ENCODE results near the gene CTNND2. TPM values are rescaled to one million over a fixed set of nuclear protein-coding genes. Genes with fewer than 3 reads are reported as not detected.

Gene CTNND2
- polyA plus RNA-seq, 1 donor from 2014 or later: 67.0 TPM

DNA sequence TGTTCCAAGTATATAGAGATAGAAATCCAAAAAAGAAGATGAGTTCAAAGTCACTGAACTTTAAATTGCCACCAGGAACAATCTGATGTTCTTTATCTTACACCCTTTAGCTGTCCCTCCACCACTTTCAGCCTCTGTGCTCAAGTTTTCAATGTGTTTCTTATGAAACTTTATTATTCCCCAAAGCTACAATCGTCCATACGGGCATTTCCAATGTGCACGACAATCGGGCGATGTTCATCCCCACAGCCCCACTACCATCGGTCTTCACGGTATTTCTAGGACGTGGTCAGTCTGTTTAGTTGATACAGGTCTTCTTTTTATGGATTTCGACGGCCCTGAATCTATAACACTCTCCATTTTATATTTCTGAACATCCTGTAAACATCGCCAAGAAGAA, 904.5 kb downstream of the CTNND2 start:
- Histone ChIP-seq H3K36me3 (ENCODE audit: insufficient read depth, low read length) (no peaks in the 10 kb centered on the region), H3K9me3 (ENCODE audit: low read length) (no peaks in the 10 kb centered on the region), H3K4me2 (ENCODE audit: low read length) (no peak overlapping the region), H3K27me3 (ENCODE audit: insufficient read depth, low read depth, low read length) (no peaks in the 10 kb centered on the region), H3K9ac (ENCODE audit: low read length) (no peak overlapping the region), H2AFZ (ENCODE audit: low read depth, low read length) (no peak overlapping the region), H4K20me1 (ENCODE audit: insufficient read depth) (no peaks in the 10 kb centered on the region), H3F3A (ENCODE audit: insufficient read depth, low read length, poor library complexity, severe bottlenecking) (no peaks in the 10 kb centered on the region), H3K4me3 (ENCODE audit: low read length) (no peak overlapping the region), H3K27ac (ENCODE audit: low read length) (no peak overlapping the region), H3K9me2 (ENCODE audit: insufficient read depth, low read length) (no peaks in the 10 kb centered on the region), H3K79me2 (replicated peaks; ENCODE audit: insufficient read depth, low read length) (no peaks in the 10 kb centered on the region)
- TF ChIP-seq EP300 (conservative IDR thresholded peaks at IDR 0.05; ENCODE audit: poor library complexity, severe bottlenecking) (no peak), RAD21 (conservative IDR thresholded peaks at IDR 0.05) (no peak), POLR2AphosphoS5 (IDR thresholded peaks at IDR 0.05) (no peak), MXI1 (conservative IDR thresholded peaks at IDR 0.05; ENCODE audit: poor library complexity, severe bottlenecking) (no peak), EZH2 (IDR thresholded peaks at IDR 0.05; ENCODE audit: borderline replicate concordance, insufficient read depth, low read length, poor library complexity, severe bottlenecking) (no peak), REST (IDR thresholded peaks at IDR 0.05; ENCODE audit: borderline replicate concordance) (no peak), SMC3 (conservative IDR thresholded peaks at IDR 0.05; ENCODE audit: poor library complexity) (no peak), TAF1 (IDR thresholded peaks at IDR 0.05; ENCODE audit: low read depth) (no peak)
- TF ChIP-seq, protein P1, sequence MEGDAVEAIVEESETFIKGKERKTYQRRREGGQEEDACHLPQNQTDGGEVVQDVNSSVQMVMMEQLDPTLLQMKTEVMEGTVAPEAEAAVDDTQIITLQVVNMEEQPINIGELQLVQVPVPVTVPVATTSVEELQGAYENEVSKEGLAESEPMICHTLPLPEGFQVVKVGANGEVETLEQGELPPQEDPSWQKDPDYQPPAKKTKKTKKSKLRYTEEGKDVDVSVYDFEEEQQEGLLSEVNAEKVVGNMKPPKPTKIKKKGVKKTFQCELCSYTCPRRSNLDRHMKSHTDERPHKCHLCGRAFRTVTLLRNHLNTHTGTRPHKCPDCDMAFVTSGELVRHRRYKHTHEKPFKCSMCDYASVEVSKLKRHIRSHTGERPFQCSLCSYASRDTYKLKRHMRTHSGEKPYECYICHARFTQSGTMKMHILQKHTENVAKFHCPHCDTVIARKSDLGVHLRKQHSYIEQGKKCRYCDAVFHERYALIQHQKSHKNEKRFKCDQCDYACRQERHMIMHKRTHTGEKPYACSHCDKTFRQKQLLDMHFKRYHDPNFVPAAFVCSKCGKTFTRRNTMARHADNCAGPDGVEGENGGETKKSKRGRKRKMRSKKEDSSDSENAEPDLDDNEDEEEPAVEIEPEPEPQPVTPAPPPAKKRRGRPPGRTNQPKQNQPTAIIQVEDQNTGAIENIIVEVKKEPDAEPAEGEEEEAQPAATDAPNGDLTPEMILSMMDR (IDR thresholded peaks at IDR 0.05; ENCODE audit: poor library complexity, severe bottlenecking): no peak

GRCh38 chr5:10995891-10996290, 908.4 kb downstream of the CTNND2 start:
- Histone ChIP-seq H2AFZ (ENCODE audit: low read depth, low read length) (no peak overlapping the region), H3K9me3 (ENCODE audit: low read length) (no peaks in the 10 kb centered on the region), H3K4me2 (ENCODE audit: low read length) (no peak overlapping the region), H3K36me3 (ENCODE audit: insufficient read depth, low read length) (peaks cover 7% of the 10 kb centered on the region), H3K9me2 (ENCODE audit: insufficient read depth, low read length) (no peaks in the 10 kb centered on the region), H3K4me3 (ENCODE audit: low read length) (no peak overlapping the region), H3K9ac (ENCODE audit: low read length) (no peak overlapping the region), H3K79me2 (replicated peaks; ENCODE audit: insufficient read depth, low read length) (no peaks in the 10 kb centered on the region), H4K20me1 (ENCODE audit: insufficient read depth) (no peaks in the 10 kb centered on the region), H3F3A (ENCODE audit: insufficient read depth, low read length, poor library complexity, severe bottlenecking) (no peaks in the 10 kb centered on the region), H3K27ac (ENCODE audit: low read length) (no peak overlapping the region), H3K27me3 (ENCODE audit: insufficient read depth, low read depth, low read length) (no peaks in the 10 kb centered on the region)
- TF ChIP-seq POLR2AphosphoS5 (IDR thresholded peaks at IDR 0.05) (no peak), EP300 (conservative IDR thresholded peaks at IDR 0.05; ENCODE audit: poor library complexity, severe bottlenecking) (no peak)
- TF ChIP-seq, protein P1 (IDR thresholded peaks at IDR 0.05; ENCODE audit: poor library complexity, severe bottlenecking): no peak
